ENCODE measurements around the gene CHRD.

Gene CHRD

DNA sequence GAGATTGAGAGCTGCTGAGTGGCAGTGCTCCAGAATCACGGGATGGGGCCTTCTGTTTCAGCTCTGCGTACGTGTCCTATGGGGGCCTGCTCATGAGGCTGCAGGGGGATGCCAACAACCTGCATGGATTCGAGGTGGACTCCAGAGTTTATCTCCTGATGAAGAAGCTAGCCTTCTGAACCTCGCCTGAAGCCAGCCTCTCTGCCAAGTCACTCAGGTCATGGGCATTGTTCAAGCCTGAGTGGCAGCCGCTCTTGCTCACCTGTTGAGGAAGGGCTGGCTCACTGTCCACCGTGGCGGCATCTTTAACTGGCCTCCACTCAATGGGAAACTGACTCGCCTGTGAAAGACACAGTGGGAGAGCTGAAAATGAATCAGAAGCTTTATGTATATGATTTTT lies 11.7 kb upstream of the CHRD start:
- no peaks in the 10 kb centered on the region for H3K27me3 ChIP-seq (replicated peaks; ENCODE audit: control insufficient read depth, insufficient read depth, low read length)
- no peak for DNase-seq (ENCODE audit: low read depth)
- peaks cover 42% of the 10 kb centered on the region for H3K4me1 ChIP-seq (ENCODE audit: control insufficient read depth, insufficient read depth, low read length)
- H3K9ac ChIP-seq (ENCODE audit: low read length), result no peak overlapping the region
- no peak overlapping the region for H3K4me3 ChIP-seq (ENCODE audit: low read length)
- H3K36me3 ChIP-seq (ENCODE audit: control insufficient read depth, insufficient read depth, low read length, severe bottlenecking), result peaks cover 27% of the 10 kb centered on the region
- no peaks in the 10 kb centered on the region for H3K9me3 ChIP-seq (ENCODE audit: control insufficient read depth, low read length)

DNA sequence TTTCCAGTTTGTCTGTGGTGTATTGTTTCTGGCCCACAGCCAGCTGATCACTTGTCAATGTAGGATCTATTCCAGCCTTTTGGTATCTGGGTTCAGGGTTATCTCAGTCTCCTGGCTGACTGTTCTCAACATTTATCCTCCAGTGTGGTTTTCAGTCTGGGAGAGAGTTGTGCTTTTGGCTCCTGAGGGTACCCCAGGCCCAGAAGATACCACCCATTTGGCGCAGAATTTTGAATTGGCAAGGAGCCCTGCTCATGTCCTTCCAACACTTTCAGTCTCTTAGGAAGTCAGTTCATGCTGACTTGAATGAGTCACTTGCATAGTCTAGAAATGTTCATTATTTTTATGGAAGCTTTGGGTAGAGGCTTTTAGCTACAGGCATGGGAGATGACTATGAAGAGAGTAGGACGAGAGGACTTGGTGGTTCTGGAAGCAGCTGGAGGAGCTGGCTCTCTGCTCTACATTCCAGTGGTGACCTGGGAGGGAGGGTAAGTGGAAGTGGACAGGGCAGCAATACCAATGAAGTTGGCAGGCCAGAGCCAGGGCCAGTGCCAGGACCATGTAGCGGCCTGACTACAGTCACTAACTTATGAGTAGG lies 11.2 kb upstream of the CHRD start:
- Histone ChIP-seq H3K27me3 (replicated peaks; ENCODE audit: control insufficient read depth, insufficient read depth, low read length) (no peaks in the 10 kb centered on the region), H3K9me3 (ENCODE audit: control insufficient read depth, low read length) (no peaks in the 10 kb centered on the region), H3K4me3 (ENCODE audit: low read length) (no peak overlapping the region), H3K9ac (ENCODE audit: low read length) (peak overlapping the region; percentile 3), H3K4me1 (ENCODE audit: control insufficient read depth, insufficient read depth, low read length) (peaks cover 48% of the 10 kb centered on the region), H3K36me3 (ENCODE audit: control insufficient read depth, insufficient read depth, low read length, severe bottlenecking) (peaks cover 27% of the 10 kb centered on the region)
- peak; percentile 28 for DNase-seq (ENCODE audit: low read depth)

DNA sequence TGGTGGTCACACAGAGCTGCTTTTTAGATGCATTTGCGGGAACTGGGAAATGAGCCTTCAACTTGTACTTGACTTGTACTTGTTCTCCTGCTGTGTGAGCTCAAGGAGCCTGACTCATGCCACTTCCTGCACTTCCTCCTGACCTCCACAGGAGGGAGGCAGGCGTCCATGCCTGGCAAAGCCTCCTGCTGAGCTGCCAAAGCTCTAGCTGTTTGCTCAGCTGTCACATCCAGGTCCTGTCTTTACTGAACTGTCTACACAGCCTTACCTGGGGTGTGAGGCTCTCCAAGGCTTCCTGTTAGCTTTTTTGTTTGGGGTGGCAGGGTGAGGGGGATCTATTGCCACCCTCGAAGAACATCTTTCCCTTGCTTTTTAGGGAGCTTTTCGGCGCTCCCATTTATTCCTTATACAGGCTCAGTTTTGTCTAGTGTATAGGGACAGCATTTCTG lies 8.3 kb upstream of the CHRD start:
- Histone ChIP-seq H3K36me3 (ENCODE audit: control insufficient read depth, insufficient read depth, low read length, severe bottlenecking) (peaks cover 15% of the 10 kb centered on the region), H3K4me1 (ENCODE audit: control insufficient read depth, insufficient read depth, low read length) (peaks cover 37% of the 10 kb centered on the region), H3K4me3 (ENCODE audit: low read length) (no peak overlapping the region), H3K9ac (ENCODE audit: low read length) (no peak overlapping the region), H3K9me3 (ENCODE audit: control insufficient read depth, low read length) (no peaks in the 10 kb centered on the region), H3K27me3 (replicated peaks; ENCODE audit: control insufficient read depth, insufficient read depth, low read length) (no peaks in the 10 kb centered on the region)
- DNase-seq (ENCODE audit: low read depth), result peak; percentile 93

- Histone ChIP-seq H3K4me3 (ENCODE audit: low read length) (no peak overlapping the region), H3K9me3 (ENCODE audit: control insufficient read depth, low read length) (no peaks in the 10 kb centered on the region), H3K36me3 (ENCODE audit: control insufficient read depth, insufficient read depth, low read length, severe bottlenecking) (peaks cover 8% of the 10 kb centered on the region), H3K9ac (ENCODE audit: low read length) (no peak overlapping the region), H3K27me3 (replicated peaks; ENCODE audit: control insufficient read depth, insufficient read depth, low read length) (no peaks in the 10 kb centered on the region), H3K4me1 (ENCODE audit: control insufficient read depth, insufficient read depth, low read length) (peaks cover 38% of the 10 kb centered on the region)
- DNase-seq (ENCODE audit: low read depth), result no peak
Measured at GRCh38 chr3:184372296-184372821, 7.5 kb upstream of the CHRD start.

GRCh38 chr3:184372911-184373310 lies 6.9 kb upstream of the CHRD start:
- H3K9me3 ChIP-seq (ENCODE audit: control insufficient read depth, low read length), result no peaks in the 10 kb centered on the region
- no peak overlapping the region for H3K9ac ChIP-seq (ENCODE audit: low read length)
- H3K4me3 ChIP-seq (ENCODE audit: low read length), result no peak overlapping the region
- peaks cover 5% of the 10 kb centered on the region for H3K36me3 ChIP-seq (ENCODE audit: control insufficient read depth, insufficient read depth, low read length, severe bottlenecking)
- peaks cover 41% of the 10 kb centered on the region for H3K4me1 ChIP-seq (ENCODE audit: control insufficient read depth, insufficient read depth, low read length)
- no peak for DNase-seq (ENCODE audit: low read depth)
- peaks cover 2% of the 10 kb centered on the region for H3K27me3 ChIP-seq (replicated peaks; ENCODE audit: control insufficient read depth, insufficient read depth, low read length)

GRCh38 chr3:184373422-184373821 lies 6.4 kb upstream of the CHRD start:
- DNase-seq (ENCODE audit: low read depth), result peak; percentile 67
- Histone ChIP-seq H3K36me3 (ENCODE audit: control insufficient read depth, insufficient read depth, low read length, severe bottlenecking) (no peaks in the 10 kb centered on the region), H3K27me3 (replicated peaks; ENCODE audit: control insufficient read depth, insufficient read depth, low read length) (peaks cover 7% of the 10 kb centered on the region), H3K9me3 (ENCODE audit: control insufficient read depth, low read length) (no peaks in the 10 kb centered on the region), H3K4me1 (ENCODE audit: control insufficient read depth, insufficient read depth, low read length) (peaks cover 38% of the 10 kb centered on the region), H3K4me3 (ENCODE audit: low read length) (no peak overlapping the region), H3K9ac (ENCODE audit: low read length) (no peak overlapping the region)

- no peaks in the 10 kb centered on the region for H3K9me3 ChIP-seq (ENCODE audit: control insufficient read depth, low read length)
- no peak overlapping the region for H3K4me3 ChIP-seq (ENCODE audit: low read length)
- DNase-seq (ENCODE audit: low read depth), result no peak
- H3K9ac ChIP-seq (ENCODE audit: low read length), result no peak overlapping the region
- no peaks in the 10 kb centered on the region for H3K36me3 ChIP-seq (ENCODE audit: control insufficient read depth, insufficient read depth, low read length, severe bottlenecking)
- H3K27me3 ChIP-seq (replicated peaks; ENCODE audit: control insufficient read depth, insufficient read depth, low read length), result peaks cover 13% of the 10 kb centered on the region
- H3K4me1 ChIP-seq (ENCODE audit: control insufficient read depth, insufficient read depth, low read length), result peaks cover 25% of the 10 kb centered on the region
Measured at GRCh38 chr3:184375747-184376461, 4.0 kb upstream of the CHRD start.

GRCh38 chr3:184377374-184377773 lies 2.5 kb upstream of the CHRD start:
- Histone ChIP-seq H3K9ac (ENCODE audit: low read length) (no peak overlapping the region), H3K36me3 (ENCODE audit: control insufficient read depth, insufficient read depth, low read length, severe bottlenecking) (no peaks in the 10 kb centered on the region), H3K27me3 (replicated peaks; ENCODE audit: control insufficient read depth, insufficient read depth, low read length) (peaks cover 25% of the 10 kb centered on the region), H3K4me3 (ENCODE audit: low read length) (no peak overlapping the region), H3K4me1 (ENCODE audit: control insufficient read depth, insufficient read depth, low read length) (peaks cover 16% of the 10 kb centered on the region), H3K9me3 (ENCODE audit: control insufficient read depth, low read length) (no peaks in the 10 kb centered on the region)
- no peak for DNase-seq (ENCODE audit: low read depth)

DNA sequence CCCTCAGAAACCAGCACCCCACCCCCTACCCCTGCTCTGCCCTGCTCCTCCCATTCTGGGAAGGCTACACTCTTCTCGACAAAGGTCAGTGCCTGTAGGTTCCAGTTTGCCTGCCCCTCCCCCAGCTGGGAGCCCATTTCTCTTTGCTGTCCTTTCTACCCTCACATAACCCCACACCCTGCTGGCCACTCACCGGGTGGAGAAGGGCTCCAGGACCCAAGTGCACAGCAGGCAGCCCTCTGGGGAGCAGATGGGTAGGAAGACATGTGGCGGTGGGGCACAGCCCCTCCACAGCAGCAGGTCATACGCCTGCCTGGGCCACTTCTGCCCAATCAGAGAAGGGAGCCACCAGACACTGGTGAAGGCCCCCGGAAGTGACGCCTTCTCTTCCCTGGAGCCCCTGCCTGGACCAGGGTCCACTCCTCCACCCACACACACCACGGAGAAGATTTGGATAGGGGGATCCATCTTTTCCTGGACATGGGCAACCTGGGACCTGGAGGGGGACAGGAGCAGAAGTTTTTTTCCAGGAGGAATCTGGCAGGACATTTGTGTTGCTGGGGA lies 1.9 kb upstream of the CHRD start, which contains the start of gene THPO:
THPO (minus strand) TSS at position 326 of the 564 bp plus-strand sequence. CDS start 1,948 bp downstream, outside the sequence.
- no peaks in the 10 kb centered on the region for H3K9me3 ChIP-seq (ENCODE audit: control insufficient read depth, low read length)
- no peak within 1 kb of the TSS for H3K4me3 ChIP-seq (ENCODE audit: low read length)
- no peak for DNase-seq (ENCODE audit: low read depth)
- peaks cover 25% of the 10 kb centered on the region for H3K27me3 ChIP-seq (replicated peaks; ENCODE audit: control insufficient read depth, insufficient read depth, low read length)
- no peak within 1 kb of the TSS for H3K9ac ChIP-seq (ENCODE audit: low read length)
- H3K4me1 ChIP-seq (ENCODE audit: control insufficient read depth, insufficient read depth, low read length), result peaks cover 16% of the 10 kb centered on the region
- H3K36me3 ChIP-seq (ENCODE audit: control insufficient read depth, insufficient read depth, low read length, severe bottlenecking), result no peaks in the 10 kb centered on the region

DNA sequence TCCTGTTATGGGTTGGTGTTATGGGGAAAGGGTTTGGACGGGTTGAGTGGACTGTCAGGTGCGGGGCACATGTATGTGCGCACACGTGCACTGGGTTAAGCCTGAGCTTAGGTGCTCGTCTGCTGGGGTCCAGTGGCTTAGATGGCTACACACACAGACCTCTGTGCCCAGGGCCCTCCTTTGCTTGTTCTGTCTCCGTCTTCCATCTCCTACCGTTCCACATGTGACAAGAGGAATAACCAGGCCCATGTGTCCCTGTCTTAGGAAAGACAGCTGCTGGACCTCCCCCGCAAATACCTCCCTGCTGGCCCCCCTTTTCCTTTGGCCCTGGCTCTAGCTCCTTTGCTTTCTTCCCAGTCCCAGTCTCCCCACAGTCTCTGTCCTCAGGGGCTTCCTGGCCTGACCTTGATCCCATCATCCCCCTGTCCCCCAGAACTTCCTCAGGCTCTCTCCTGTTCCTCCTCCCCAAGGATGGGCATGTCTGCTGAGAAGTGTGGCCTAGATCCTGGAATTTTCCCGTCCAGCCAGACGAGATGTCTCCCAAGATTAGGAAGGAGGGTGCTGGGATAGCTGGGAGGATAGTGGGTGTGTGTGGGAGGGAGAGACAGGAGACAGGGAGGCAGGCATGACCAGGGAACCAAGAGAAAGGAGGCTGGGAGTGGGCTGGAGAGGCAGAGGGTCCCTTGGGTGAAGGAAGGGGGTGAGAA lies 1.1 kb upstream of the CHRD start:
- Histone ChIP-seq H3K27me3 (replicated peaks; ENCODE audit: control insufficient read depth, insufficient read depth, low read length) (peaks cover 25% of the 10 kb centered on the region), H3K4me3 (ENCODE audit: low read length) (no peak overlapping the region)
- DNase-seq (ENCODE audit: low read depth), result no peak

GRCh38 chr3:184380185-184380626 lies 352 bp downstream of the CHRD start:
- H3K36me3 ChIP-seq (ENCODE audit: control insufficient read depth, insufficient read depth, low read length, severe bottlenecking), result no peaks in the 10 kb centered on the region
- peak; percentile 84 for DNase-seq (ENCODE audit: low read depth)
- peak overlapping the region; percentile 65 for H3K4me3 ChIP-seq (ENCODE audit: low read length)
- H3K9me3 ChIP-seq (ENCODE audit: control insufficient read depth, low read length), result no peaks in the 10 kb centered on the region
- peaks cover 25% of the 10 kb centered on the region for H3K27me3 ChIP-seq (replicated peaks; ENCODE audit: control insufficient read depth, insufficient read depth, low read length)
- H3K4me1 ChIP-seq (ENCODE audit: control insufficient read depth, insufficient read depth, low read length), result peaks cover 9% of the 10 kb centered on the region
- no peak overlapping the region for H3K9ac ChIP-seq (ENCODE audit: low read length)

More for the DNA sequence above, 1.1 kb upstream of the CHRD start:
- Histone ChIP-seq H3K9ac (ENCODE audit: low read length) (no peak overlapping the region), H3K36me3 (ENCODE audit: control insufficient read depth, insufficient read depth, low read length, severe bottlenecking) (no peaks in the 10 kb centered on the region), H3K4me1 (ENCODE audit: control insufficient read depth, insufficient read depth, low read length) (peaks cover 9% of the 10 kb centered on the region), H3K9me3 (ENCODE audit: control insufficient read depth, low read length) (no peaks in the 10 kb centered on the region)

Measured in adipocyte (in vitro differentiated cells).